NOMO-1 treated with dmso at 0.1 percent for 144 hours (cell line): ENCODE data around the gene RAVER2.
"Not testable (repeated sequence)": the region's sequence is repeated elsewhere in the genome, so short reads cannot be mapped to it uniquely, and the experiment has no call there.

Source experiments
- DNase-seq: peaks from one replicate; lab custom pipeline; 2025; ENCODE audit not compliant: unreplicated experiment; lab: John Stamatoyannopoulos, UW

RAVER2 gene

DNA sequence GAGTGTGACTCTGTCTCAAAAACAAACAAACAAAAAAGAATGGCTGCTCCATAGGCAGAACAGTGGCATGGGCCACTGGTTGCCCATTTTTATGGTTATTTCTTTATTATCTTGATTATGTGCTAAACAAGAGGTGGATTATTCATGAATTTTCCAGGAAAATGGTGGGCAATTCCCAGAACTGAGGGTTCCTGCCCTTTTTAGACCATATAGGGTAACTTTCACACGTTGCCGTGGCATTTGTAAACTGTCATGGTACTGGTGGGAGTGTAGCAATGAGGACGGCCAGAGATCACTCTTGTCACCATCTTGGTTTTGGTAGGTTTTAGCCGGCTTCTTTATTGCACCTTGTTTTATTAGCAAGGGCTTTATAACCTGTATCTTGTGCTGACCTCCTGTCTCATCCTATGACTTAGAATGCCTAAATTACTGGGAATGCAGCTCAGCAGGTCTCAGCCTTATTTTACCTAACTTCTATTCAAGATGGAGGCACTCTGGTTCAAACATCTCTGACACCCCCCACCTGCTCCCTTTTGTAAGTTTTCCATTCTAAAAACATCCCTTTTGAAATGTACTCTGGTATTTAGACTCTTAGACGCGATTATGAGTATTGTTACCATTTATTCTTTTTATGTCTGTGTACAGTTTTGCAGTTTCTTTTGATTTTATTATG is 57.1 kb downstream of the RAVER2 start:
- no peak for DNase-seq

DNA sequence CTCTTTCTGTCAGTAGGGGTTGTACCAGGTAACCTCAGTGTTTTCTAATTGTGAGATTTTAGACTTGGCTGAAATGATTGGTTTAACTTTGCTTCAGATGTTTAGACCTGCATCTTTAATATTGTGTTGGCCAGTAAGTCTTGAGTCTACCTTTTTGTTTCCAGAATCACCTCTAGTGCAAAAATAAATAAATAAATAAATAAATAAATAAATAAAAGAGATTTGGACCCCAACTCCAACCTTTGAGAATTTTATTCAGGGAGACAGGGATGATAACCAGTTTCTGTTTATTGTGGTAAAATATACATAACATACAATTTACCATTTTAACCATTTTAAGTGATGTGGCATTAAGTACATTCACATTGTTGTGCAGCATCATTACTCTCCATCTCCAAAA is 64.4 kb downstream of the RAVER2 start:
- no peak for DNase-seq

DNA sequence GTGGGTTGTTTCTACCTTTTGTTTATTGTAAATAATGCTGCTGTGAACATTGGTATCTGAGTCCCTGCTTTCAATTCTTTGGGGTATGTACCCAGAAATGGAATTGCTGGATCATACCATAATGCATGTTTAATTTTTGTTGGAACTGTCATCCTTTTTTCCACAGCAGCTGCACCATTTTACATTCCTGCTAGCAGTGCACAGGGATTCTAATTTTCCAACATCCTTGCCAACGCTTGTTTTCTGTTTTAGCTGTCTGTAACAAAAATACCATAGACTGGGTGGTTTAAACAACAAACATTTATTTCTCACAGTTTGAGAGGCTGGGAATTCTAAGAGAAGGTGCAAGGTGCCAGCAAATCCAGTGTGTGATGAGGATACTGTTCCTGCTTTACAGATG is 65.1 kb downstream of the RAVER2 start:
- no peak for DNase-seq

DNA sequence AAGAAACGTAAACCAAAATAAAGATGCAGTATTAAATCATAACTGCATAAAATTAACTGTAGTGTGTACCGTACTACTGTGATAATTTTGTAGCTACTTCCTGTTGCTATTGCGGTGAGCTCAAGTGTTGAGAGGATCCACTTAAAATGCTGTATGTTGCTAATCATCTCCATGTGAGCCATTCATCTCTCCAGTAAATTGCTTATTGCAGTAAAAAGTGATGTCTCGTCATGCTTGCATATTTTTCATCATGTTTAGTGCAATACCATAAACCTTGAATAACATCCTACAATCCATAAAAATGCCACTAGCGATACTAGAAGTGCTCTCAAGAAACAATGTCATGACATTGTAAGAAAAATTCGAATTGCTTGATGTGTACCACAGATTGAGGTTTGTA is 66.3 kb downstream of the RAVER2 start:
- DNase-seq, result no peak

DNA sequence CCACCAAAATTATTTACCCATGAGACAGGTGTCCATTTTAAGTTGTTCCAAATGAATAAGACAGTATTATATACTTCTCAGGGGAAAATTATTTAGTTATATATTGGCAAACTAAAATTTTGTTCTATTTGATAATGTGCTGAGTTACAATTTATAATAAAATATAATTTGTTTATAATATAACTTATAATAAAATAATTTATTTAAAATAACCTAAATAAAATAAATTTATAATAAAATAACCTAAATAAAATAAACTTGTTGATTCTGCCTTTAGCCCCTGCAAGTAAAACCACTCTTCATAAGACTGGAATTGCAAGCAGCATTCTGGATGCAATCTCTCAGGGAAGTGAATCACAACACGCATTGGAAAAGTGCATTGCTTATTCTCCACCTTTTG is 69.6 kb downstream of the RAVER2 start:
- no peak for DNase-seq

GRCh38 chr1:64817364-64817763 is 72.5 kb downstream of the RAVER2 start:
- not testable (repeated sequence) for DNase-seq

- not testable (repeated sequence) for DNase-seq
Measured at GRCh38 chr1:64820572-64820971, 75.7 kb downstream of the RAVER2 start.

DNA sequence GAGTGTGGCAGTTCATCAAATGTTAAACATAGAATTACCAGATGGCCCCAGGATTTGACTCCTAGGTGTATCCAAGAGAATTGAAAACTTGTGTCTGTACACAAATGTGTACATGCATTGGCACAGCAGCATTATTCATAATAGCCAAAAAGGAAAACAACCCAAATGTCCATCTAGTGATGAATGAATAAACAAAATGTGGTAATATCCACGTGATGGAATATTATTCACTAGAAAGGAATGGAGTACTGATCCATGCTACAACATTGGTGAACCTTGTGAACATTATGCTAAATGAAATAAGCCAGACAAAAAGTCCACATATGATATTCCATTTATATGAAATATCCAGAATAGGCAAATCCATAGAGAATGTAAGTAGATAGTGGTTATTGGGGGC is 77.7 kb downstream of the RAVER2 start:
- no peak for DNase-seq

- peak; percentile 4 for DNase-seq
Measured at GRCh38 chr1:64823691-64824476, 79.0 kb downstream of the RAVER2 start.

GRCh38 chr1:64826991-64827390 is 82.1 kb downstream of the RAVER2 start:
- no peak for DNase-seq

DNA sequence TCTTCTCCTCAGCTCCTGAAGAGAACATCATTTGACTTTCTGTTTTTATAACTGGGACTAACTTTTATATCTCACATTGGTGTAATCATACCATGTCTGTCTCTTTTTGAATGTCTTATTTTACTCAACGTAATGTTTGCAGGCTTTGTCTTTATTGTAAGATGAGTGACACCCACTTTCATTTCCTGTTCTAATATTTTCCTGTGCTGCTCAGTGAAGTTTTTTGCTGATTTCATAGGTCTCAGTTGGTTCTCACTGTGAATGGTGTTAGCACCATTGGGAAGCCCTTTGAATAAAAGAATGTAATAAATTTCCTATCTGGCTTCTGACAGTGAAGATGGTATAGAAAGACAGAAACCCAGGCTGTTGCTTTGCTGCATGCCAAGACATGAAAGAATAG is 84.0 kb downstream of the RAVER2 start:
- no peak for DNase-seq

DNA sequence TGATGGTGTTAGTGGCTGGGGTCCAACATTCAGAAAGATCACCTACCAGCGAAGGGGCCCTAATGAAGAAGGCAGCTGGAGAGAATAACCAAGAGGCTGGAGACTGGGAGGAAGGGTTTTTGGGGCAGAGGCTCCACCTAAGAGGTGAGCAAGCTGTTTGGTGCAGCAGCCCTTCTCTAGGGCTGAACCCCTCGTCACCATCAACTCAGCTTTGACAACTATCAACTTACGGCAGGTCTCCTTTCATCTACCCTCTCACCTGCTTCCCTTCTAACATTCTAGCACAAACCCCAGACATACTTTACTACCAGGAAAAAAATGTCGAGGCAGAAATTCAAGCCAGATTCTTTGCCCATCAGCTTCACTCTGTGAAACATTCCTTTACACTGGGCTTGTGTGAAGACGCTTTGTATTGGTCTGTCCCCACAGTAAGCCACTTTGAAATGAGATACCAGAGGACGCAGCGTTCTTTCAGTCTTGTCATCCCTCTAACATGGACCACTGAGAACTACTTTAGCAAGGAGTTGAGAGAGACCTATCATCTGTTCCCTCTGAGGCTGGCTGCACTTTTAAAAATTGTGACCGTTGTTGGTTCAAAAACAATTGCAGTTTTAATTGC is 84.6 kb downstream of the RAVER2 start:
- DNase-seq, result no peak

- no peak for DNase-seq
Measured at GRCh38 chr1:64830030-64830651, 85.3 kb downstream of the RAVER2 start.

- no peak for DNase-seq
Measured at GRCh38 chr1:64834734-64835133, 89.9 kb downstream of the RAVER2 start.

GRCh38 chr1:64836802-64837201 is 91.9 kb downstream of the RAVER2 start:
- DNase-seq, result no peak

GRCh38 chr1:64838486-64838885 is 93.6 kb downstream of the RAVER2 start:
- DNase-seq, result no peak

DNA sequence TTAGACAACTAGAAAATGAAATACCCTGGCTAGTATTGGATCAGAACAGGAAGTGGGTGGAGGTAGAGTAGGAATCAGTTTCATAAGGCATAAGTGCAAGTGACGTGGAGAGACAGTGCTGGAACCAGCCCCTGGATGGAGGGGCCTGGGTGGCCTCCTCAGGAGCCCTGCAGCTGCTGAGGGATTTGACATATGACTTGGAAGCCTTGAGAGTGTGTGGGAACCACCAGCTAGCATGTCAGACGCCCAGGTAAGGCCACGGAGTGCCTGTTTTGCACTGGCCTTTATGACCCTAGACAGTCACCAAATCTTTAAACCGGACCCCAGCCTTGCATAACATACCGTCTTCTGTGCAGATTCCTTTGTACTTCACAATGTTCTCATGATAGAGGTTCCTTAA is 94.4 kb downstream of the RAVER2 start:
- no peak for DNase-seq

- DNase-seq, result no peak
Measured at GRCh38 chr1:64839732-64840405, 95.0 kb downstream of the RAVER2 start.

DNA sequence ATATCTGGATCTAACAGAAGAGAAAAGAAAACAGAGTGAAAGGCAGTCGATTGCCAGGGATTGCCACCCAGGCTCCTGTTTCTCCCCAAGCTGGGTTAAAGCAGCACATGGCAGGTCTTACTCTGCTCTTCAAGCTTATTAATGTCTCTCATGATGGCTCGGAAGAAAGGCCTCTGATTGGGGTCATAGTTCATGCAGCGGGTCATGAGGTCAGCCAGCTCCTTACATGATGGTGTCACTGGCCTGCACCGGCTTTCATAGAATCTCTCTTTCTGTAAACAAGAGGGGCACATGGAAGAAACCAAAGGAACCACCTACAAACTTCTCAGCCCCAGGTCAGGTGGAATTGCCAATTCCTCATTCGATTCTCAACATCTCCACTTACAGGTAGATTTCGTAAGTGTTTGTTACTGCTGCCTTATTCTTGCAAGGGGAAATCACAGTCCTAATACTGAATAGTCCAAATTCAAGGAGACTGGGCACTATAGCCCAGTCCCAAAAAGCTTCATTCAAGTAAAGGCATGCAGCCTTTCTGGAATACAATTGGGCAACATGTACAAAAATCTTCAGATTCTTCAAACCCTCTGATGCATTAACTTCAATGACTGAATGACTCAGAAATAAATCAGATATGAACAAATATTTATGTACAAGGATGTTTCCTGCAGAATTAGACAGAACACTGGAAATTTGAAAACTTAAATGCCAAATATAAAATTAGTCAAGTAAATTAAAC is 96.6 kb downstream of the RAVER2 start:
- no peak for DNase-seq

DNA sequence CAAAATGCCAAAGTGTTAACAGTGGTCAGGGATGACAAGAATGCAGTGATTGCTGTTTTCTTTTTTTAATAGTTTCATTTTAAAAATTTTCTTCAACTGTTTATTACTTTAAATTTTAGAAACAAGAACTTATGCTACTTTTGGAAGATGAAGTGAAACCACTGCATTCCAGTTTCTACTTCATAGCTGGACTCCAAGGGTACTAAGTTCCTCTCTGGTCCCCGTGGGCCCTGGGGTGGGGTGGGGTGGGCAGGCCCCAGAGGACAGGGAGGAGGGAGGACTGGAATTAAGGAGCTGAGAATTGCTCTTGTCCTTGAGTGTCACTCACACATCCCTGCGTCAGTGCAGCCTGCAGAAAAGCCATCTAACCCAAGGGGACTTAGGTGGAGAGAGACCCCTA is 97.3 kb downstream of the RAVER2 start:
- DNase-seq, result no peak

- DNase-seq, result no peak
Measured at GRCh38 chr1:64843675-64844074, 98.8 kb downstream of the RAVER2 start.
